HG02981 (cell line): ENCODE measurements around the gene CCNDBP1.
"Not testable (repeated sequence)": the region's sequence is repeated elsewhere in the genome, so short reads cannot be mapped to it uniquely, and the experiment has no call there.

ENCODE experiments used
- ATAC-seq: cut with Tn5 transposase; IDR thresholded peaks from one replicate; pipeline ENCODE4 v1.9.1; 2021; ENCODE audit warnings: mild to moderate bottlenecking, moderate library complexity; ENCODE audit not compliant: unreplicated experiment

The CCNDBP1 gene

DNA sequence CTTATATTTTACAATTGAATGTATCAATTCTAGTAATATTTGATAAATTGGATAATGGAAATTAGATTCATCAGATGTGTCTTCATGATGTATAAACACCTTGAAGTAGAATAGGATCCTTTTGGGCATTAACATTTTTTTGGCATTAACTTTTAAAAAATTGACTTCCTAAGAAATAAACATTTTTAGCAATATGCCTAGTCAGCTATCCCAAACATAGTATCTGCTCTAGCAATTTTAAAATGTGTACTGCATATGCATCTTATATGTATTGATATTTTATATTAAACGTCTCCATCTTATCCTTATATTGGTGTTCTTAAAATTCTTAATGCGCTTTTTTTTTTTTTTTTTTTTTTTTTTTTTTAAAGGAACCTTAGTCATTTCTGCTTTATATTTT, 8.5 kb downstream of the CCNDBP1 start:
- no peak for ATAC-seq

DNA sequence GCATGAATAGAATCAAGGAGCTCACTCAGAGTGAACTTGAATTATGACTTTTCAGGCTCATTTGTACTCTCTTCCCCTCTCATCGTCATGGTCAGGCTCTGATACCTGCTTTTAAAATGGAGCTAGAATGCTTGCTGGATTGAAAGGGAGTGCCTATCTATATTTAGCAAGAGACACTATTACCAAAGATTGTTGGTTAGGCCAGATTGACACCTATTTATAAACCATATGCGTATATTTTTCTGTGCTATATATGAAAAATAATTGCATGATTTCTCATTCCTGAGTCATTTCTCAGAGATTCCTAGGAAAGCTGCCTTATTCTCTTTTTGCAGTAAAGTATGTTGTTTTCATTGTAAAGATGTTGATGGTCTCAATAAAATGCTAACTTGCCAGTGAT, 9.6 kb downstream of the CCNDBP1 start:
- ATAC-seq, result no peak

DNA sequence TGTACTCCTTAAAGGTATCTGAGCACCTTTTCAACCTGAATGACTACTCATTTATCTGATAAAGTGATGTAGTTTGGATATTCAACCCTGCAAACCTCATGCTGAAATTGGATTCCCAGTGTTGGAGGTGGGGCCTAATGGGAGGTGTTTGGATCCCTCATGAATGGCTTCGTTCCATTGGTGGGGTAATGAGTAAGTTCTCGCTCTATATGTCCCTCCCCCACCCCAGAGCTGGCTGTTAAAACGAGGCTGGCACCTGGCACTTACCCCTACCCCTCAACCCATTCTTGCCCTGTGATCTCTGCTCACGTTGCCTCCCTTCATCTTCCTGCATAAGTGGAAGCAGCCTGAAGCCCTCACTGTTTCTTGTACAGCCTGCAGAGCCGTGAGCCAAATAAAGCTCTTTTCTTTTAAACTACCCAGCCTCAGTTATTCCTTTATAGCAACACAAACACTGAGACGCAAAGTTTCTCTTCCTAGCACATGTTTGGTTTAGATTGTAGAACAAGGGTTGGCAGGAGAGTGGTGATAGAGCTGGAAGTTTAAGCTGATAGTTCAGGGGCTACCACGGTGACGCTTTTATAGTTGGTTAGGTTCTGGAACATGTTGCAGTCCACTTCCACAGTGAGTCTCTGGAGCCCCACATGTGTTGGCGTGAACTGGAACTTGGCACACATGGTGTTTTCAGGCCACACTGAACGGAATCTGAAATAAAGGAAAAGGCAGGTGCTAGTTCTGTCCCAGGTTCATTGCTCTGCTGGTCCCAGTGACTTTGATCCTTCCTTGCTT, 11.8 kb downstream of the CCNDBP1 start:
- ATAC-seq, result no peak

DNA sequence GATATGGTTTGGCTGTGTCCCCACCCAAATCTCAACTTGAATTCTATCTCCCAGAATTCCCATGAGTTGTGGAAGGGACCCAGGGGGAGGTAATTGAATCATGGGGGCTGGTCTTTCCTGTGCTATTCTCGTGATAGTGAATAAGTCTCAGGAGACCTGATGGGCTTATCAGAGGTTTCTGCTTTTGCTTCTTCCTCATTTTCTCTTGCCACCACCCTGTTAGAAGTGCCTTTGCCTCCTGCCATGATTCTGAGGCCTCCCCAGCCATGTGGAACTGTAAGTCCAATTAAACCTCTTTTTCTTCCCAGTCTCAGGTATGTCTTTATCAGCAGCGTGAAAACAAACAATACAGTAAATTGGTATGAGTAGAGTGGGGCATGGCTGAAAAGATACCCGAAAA, 12.6 kb downstream of the CCNDBP1 start:
- ATAC-seq, result not testable (repeated sequence)

DNA sequence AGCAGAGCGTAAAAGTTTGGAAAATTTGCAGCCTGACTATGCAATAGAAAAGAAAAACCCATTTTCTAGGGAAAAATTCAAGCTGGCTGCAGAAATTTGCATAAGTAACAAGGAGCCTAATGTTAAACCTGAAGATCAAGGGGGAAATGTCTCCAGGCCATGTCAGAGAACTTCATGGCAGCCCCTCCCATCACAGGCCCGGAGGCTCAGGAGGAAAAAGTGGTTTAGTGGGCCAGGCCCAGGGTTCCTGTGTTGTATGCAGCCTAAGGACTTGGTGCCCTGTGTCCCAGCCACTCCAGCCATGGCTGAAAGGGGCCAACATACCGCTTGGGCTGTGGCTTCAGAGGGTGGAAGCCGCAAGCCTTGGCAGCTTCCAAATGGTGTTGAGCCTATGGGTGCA, 13.4 kb downstream of the CCNDBP1 start:
- not testable (repeated sequence) for ATAC-seq

DNA sequence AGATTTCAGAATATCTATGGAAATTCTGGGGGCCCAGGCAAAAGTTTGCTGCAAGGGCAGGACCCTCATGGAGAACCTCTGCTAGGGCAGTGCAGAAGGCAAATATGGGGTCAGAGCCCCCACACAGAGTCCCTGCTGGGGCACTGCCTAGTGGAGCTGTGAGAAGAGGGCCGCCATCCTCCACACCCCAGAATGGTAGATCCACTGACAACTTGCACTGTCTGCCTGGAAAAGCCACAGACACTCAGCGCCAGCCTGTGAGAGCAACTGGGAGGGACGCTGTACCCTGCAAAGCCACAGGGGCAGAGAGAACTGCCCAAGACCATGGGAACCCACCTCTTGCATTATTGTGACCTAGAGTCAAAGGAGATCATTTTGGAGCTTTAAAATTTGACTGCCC, 13.8 kb downstream of the CCNDBP1 start:
- ATAC-seq, result no peak

DNA sequence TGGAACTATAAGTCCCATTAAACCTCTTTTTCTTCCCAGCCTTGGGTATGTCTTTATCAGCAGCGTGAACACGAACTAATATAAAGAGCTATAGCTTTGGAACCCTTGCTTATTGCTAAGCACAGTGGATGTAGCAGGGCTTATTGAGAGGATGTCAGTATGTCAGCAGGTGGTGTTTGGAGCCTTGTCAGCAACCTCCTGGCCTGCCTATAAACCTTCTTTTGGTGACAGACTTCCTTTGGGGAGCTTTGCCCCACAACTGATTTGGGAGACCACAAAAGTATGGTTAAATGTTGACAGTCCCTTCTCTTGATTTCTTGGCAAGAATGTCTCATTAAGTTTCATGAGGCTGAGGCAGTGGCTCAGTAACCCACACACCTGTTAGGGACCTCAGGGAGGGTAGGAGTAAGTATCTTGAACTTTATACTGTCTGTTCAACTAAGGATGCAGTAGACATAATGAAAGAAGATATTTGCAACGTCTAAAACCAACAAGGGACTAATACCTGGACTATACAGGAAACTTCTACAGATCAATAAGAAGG, 14.8 kb downstream of the CCNDBP1 start:
- no peak for ATAC-seq

DNA sequence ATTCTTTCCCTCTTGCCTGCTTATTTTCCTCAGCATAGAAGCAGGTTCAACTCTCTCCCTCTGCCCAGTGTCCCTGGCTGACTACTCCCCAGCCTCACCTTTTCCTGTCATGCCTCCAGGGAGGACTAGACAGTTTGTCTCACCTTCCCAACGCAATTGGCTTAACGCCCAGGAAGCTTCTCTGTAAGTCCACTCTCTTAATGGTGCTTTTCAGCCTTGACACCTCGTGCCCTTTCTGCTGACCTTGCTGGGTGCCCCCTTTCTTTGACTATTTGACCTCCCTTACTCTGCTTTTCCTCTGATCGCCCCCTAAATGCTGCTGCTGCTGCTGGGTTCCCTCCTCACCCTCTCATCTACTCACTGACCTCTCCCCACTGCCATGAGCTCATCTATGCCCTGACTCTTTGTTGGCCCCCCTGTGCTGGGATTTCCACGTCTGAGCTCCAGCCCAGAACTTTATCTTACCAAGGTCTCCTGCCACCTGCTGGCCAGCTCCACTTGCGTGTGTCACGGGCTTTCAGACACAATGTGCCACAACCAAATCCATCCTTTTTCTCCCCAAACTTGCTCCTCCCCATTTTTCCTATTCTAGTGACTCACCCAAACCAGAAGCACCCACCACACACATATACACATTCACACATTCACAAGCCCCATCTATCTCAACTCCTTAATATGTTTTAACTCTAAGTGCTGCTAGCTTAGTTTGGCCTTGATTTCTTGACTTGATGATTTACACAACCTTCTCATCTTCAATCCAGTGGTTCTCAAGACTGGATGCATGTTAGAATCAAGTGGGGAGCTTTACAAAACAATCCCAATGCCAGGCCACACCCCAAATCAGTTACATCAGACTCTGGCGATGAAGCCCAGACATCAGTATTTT, 19.1 kb downstream of the CCNDBP1 start:
- ATAC-seq, result no peak

DNA sequence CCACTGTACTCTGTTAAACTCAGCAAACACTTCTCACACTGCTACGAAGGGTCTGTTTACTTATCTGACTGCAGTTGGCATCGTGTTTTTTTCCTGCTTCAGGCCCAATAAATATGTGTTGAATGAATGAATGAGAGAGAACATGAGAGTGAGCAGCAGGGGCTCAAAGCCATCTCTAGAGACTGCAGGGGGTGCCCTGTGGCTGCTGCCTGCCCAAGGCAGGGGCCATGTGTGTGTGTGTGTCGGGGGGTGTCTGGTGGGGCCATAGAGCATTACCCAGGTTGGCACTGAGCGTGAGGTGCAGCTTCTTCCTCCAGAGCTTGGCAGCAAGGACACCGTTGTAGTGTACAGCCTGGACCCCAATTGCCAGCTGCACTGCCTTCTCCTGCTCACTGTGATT, 20.9 kb downstream of the CCNDBP1 start:
- no peak for ATAC-seq

DNA sequence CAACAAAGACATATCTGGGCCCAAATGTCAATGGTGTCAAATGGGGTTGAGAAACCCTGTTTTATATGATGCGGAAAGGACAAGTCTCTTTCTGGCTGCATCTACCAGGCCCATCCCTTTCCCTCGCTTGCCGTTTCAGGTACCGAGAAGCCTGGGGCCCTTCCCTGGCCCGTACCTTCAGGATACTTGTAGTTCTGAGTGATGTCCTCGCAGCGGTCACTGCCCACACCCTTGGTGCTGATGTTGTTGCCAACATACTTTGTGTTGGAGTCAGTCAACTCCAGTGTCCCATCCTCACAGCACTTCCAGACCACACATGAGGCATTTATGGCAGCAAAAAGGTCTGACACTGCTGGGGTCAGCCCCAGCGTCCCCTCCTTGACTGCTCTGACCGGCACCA, 21.8 kb downstream of the CCNDBP1 start:
- no peak for ATAC-seq

DNA sequence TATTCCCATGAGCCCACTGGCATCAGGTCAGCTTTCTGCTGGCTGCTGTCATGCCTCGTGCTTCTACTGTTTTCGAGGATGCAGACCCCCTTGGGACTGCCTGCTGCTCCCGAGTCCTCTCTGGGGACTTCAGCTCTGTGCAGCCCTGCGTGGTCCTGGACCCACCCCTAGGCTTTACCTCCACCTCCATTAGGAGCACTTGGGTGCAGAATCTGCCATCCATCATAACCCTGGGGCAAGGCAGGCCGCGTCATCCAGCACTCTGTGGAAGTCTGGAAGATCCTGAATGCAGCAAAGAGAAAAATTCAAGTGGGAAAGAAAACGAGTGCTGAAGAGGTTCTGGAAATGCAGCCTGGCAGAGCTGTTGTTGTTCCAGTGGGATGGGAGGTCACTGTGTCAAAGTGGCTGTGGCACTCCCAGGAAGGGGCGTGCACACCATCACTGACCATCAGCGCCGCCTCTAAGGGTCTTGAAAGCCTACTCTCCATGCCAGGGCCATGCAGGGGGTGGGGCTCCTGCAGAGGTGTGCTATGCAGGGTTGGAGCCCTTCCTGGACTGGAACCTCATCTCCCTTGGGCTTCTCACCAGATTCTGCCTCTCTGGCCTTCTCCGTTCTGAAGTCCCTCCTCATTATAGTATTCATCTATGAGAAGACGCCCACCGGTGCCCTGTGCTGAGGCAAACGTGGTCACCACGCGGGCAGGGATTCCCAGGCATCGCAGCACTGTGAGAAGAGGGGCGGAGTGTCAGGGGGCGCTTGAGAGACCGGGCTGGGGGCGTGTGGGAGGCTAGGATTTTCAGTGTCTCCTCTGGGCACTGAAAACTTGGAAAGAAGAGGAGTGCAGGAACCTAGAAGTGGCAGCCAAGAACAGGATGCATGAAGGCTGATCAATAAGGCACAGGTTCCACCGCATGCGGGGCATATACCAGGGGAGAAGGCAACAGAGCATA, 23.1 kb downstream of the CCNDBP1 start:
- ATAC-seq, result no peak

DNA sequence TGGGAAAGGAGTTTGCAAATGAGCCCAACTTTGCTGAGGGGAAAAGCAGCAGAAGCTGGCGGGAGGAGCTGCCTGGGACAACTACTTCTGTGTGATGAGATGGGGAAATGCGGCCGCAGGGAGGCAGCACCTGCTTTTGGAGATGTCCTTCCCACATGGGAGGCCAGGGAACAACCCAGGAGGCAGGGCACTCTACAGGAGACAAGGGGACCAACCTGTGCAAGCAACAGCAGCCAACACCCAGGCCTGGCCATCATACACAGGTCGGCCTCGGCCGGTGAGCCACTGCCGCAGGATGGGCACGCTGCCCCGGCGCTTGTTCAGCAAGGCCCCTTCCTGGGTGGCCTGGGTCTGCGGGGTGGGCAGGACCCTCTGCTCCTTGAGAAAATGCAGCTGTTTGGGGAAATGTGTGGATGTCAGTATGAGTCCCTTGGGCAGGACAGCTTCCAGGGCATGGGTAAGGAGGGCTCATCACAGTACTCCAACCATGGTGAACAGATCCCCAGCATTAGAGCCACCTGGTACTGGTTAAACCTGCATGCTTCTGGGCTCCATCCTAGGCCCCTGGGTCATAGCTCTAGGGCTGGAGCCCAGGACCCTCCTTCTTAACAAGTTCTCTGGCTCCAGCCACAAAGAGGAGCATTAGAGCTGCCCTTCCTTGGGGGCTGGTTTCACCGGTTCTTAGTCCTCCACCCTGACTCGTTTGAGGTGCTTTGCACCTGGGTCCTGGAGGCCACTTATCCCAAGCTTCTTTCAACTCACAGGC, 24.0 kb downstream of the CCNDBP1 start:
- no peak for ATAC-seq

DNA sequence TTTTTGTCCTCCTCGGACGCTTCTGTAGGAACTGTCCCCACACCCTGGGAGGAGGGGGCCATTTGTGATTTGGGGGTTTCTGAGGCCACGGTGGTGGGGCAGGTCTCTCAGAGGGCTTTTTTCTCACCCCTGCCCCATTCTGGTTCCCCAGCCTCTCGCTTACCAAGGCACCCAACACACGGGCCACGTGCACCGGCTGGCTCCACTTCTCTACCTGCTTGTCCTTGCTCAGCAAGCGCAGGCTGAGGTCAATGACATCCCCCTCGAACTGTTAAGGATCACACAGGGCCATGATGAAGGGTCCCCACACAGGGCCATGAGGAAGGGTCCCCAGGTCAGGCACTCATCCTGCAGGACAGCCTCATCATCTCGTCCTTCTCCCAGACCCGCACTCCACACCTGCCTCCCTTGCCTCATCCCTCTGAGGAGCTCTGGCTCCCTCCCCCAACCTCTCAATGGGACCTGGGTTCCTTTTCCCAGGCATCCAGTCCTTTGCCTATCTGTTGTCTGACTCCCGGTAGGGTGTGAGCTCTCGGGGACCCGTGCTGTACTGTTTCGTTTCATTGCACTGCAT, 25.1 kb downstream of the CCNDBP1 start:
- no peak for ATAC-seq

DNA sequence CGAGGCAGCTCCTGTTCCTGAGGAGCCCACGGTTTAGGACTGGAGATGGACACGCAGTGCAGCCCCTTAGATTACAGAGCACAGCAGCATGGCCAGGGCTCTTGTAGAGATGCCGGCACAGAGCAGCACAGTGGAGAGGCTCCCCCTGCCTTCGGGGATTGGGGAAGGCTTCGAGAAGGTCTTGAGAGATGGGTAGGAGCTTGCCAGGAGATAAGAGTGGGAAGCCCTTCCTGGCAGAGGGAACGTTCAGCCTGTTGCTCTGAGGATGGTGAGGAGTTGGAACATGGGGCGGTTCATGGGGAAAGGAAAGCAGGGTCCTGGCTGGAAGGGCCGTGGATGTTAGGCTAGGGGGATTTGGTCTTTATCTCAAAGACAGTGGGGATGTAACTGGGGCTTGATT, 25.6 kb downstream of the CCNDBP1 start:
- ATAC-seq, result no peak

DNA sequence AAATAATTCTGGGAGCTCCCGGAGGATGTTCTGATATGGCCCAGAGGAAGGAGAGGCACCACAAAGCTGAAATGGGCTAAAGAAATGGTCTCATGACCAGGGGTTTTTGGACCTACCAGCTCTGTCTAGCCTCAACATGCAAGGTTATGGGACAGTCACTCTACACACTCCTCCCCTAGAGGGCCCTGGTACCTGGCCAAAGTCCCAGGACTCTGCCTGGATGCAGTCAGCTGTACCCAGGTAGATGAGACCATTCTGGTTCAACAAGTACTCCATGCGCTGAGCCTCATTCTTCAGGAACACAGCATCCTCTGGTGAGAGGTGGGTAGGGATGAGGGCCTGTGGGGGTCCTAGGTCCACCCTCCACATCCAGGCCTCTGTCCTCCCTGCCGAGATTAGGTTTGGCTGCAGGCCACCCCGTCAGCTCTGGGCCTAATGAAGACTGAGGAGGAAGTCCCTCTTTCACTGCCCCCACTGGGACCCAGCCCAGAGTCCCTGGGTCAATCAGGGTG, 26.1 kb downstream of the CCNDBP1 start:
- ATAC-seq, result no peak

DNA sequence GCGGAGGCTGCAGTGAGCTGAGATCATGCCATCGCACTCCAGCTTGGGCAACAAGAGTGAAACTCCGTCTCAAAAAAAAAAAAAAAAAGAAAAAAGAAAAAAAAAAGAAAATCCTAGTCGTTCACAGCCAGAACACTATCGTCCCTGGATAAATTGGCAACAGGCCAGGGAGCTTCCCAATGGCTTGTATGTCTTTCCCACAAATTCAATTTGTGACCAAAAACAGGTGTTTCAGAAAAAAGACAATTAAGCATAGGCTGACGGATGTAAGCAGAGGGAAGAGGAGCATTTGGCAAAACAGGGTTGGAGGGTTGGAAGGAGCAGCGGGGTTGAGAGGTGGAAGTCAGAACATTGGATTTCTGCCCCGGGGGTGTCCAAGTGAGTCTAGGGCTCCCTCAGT, 27.1 kb downstream of the CCNDBP1 start:
- no peak for ATAC-seq

DNA sequence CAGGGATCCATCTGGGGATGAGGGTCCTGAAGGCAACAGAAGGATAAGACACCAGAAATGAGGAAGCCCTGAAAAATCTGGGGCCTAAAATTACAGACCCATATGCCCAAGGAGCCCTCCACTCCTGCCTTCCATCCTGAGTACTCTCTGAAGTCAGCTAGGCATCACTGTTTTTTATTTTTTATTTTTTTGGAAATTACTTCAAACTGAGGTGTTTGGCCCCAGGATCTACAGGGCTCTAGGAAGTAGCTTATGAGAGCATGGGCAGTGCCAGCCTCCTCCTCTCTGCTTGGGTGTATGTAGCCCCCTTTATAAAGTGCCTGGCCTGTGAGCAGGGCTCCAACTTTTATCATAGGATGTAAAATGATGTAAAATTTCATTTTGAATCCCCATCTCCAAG, 27.7 kb downstream of the CCNDBP1 start:
- no peak for ATAC-seq

DNA sequence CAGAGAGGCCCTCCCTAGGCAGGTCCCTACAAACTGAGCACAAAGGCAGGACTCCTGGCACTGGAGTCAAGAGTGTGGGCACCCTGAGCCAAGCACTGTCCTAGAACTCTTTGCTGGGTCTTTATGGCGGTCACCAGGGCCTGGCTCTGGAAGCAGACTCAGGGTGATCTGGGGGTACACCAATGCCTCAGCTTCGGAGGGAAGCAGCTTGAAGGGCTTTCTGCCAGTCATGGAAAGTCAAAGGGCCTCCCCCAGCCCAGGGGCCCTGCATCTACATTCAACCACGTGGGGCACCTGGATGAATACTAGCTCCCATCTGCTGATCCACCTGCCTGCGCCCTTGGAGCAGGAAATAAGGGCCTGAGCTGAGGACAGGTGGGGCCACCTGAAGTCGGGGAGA, 28.3 kb downstream of the CCNDBP1 start:
- ATAC-seq, result no peak

DNA sequence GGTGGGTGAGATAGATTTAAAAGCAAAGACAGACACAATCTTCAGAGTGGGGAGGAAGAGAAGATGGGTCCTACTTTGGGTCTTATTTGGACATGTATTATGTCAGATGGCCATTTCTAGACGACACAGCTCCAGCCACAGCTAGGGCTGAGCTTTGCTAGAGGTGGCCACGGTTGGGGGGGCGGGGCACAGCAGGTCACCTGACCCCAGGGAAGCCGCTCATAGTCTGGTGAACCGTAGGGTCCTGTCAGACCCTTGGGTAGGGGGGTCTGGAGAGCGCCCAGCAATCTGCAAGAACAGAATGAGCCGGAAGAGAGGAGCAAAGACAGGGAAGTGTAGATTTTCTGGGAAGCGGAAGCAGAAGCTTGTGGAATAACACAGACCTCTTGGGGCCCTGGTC, 29.0 kb downstream of the CCNDBP1 start:
- no peak for ATAC-seq
